ENCODE data around the gene PPP1R15A.

PPP1R15A gene

GRCh38 chr19:48858984-48859710 is 13.1 kb upstream of the PPP1R15A start:
- no peak for DNase-seq (ENCODE audit: low read depth)
- TF ChIP-seq CTCF (conservative IDR thresholded peaks at IDR 0.05; ENCODE audit: low read length), result no peak
- H3K4me3 ChIP-seq (ENCODE audit: low read length), result no peak overlapping the region

GRCh38 chr19:48859711-48860572 is 12.3 kb upstream of the PPP1R15A start:
- no peak for TF ChIP-seq CTCF (conservative IDR thresholded peaks at IDR 0.05; ENCODE audit: low read length)
- H3K4me3 ChIP-seq (ENCODE audit: low read length), result no peak overlapping the region
- no peak for DNase-seq (ENCODE audit: low read depth)

GRCh38 chr19:48861313-48861712 is 10.9 kb upstream of the PPP1R15A start:
- no peak for TF ChIP-seq CTCF (conservative IDR thresholded peaks at IDR 0.05; ENCODE audit: low read length)
- no peak for DNase-seq (ENCODE audit: low read depth)

GRCh38 chr19:48862827-48863226 is 9.4 kb upstream of the PPP1R15A start:
- TF ChIP-seq CTCF (conservative IDR thresholded peaks at IDR 0.05; ENCODE audit: low read length), result no peak
- no peak for DNase-seq (ENCODE audit: low read depth)
- H3K4me3 ChIP-seq (ENCODE audit: low read length), result no peak overlapping the region

More at GRCh38 chr19:48861313-48861712, 10.9 kb upstream of the PPP1R15A start:
- H3K4me3 ChIP-seq (ENCODE audit: low read length), result no peak overlapping the region

GRCh38 chr19:48866692-48867091 is 5.5 kb upstream of the PPP1R15A start:
- peak overlapping the region; percentile 63; the same call in 1 of the 2 replicates for H3K4me3 ChIP-seq (ENCODE audit: low read length)

GRCh38 chr19:48867123-48867745 is 5.0 kb upstream of the PPP1R15A start:
- H3K4me3 ChIP-seq (ENCODE audit: low read length), result peak overlapping the region; percentile 63
- TF ChIP-seq CTCF (conservative IDR thresholded peaks at IDR 0.05; ENCODE audit: low read length), result no peak
- peak; percentile 33 for DNase-seq (ENCODE audit: low read depth)

More at GRCh38 chr19:48866692-48867091, 5.5 kb upstream of the PPP1R15A start:
- DNase-seq (ENCODE audit: low read depth), result peak; percentile 15
- TF ChIP-seq CTCF (conservative IDR thresholded peaks at IDR 0.05; ENCODE audit: low read length), result no peak

Measured in AG10803 (cell line).